SKM-1 treated with dmso at 0.1 percent for 144 hours (cell line): ENCODE data around the gene FOXRED2.

Source experiments
- DNase-seq: peaks from one replicate; lab custom pipeline; 2025; ENCODE audit not compliant: unreplicated experiment; lab: John Stamatoyannopoulos, UW

The FOXRED2 gene

GRCh38 chr22:36519906-36520305 lies 13.1 kb upstream of the FOXRED2 start:
- peak; percentile 48 for DNase-seq

GRCh38 chr22:36514766-36515165 lies 7.9 kb upstream of the FOXRED2 start:
- no peak for DNase-seq

- no peak for DNase-seq
Observed at GRCh38 chr22:36512991-36513390, 6.2 kb upstream of the FOXRED2 start.

- no peak for DNase-seq
Observed at GRCh38 chr22:36512333-36512732, 5.5 kb upstream of the FOXRED2 start.

- peak; percentile 22 for DNase-seq
Observed at GRCh38 chr22:36510966-36511881, 4.4 kb upstream of the FOXRED2 start.

- DNase-seq: no peak
Observed at GRCh38 chr22:36510384-36510783, 3.5 kb upstream of the FOXRED2 start.

GRCh38 chr22:36507518-36508010 lies 724 bp upstream of the FOXRED2 start:
- DNase-seq: no peak

GRCh38 chr22:36505998-36506635 lies 723 bp downstream of the FOXRED2 start:
- DNase-seq: no peak

GRCh38 chr22:36497910-36498665 lies 8.8 kb downstream of the FOXRED2 start:
- no peak for DNase-seq

GRCh38 chr22:36493690-36494110 lies 13.1 kb downstream of the FOXRED2 start:
- peak; percentile 87 for DNase-seq

GRCh38 chr22:36492109-36492508 lies 14.7 kb downstream of the FOXRED2 start:
- no peak for DNase-seq

- no peak for DNase-seq
Observed at GRCh38 chr22:36491155-36491554, 15.7 kb downstream of the FOXRED2 start.

GRCh38 chr22:36486619-36487384 lies 20.0 kb downstream of the FOXRED2 start:
- DNase-seq: peak; percentile 63

GRCh38 chr22:36481393-36482168 lies 25.3 kb downstream of the FOXRED2 start, which contains the start of gene TXN2:
Gene TXN2, minus strand, starts transcription at chr22:36481640. Its CDS starts 803 bp downstream, at chr22:36480837.
- DNase-seq: peak; percentile 97

- DNase-seq: peak; percentile 89
Observed at GRCh38 chr22:36480941-36481392, 25.9 kb downstream of the FOXRED2 start.

- no peak for DNase-seq
Observed at GRCh38 chr22:36478966-36479365, 27.9 kb downstream of the FOXRED2 start.

- DNase-seq: no peak
Observed at GRCh38 chr22:36475341-36475740, 31.5 kb downstream of the FOXRED2 start.

GRCh38 chr22:36472689-36473088 lies 34.2 kb downstream of the FOXRED2 start:
- DNase-seq: no peak

GRCh38 chr22:36471341-36471821 lies 35.5 kb downstream of the FOXRED2 start:
- DNase-seq: no peak

GRCh38 chr22:36470994-36471331 lies 35.9 kb downstream of the FOXRED2 start:
- no peak for DNase-seq
